Measurements from ENCODE around the gene SMC3.

Gene SMC3

DNA sequence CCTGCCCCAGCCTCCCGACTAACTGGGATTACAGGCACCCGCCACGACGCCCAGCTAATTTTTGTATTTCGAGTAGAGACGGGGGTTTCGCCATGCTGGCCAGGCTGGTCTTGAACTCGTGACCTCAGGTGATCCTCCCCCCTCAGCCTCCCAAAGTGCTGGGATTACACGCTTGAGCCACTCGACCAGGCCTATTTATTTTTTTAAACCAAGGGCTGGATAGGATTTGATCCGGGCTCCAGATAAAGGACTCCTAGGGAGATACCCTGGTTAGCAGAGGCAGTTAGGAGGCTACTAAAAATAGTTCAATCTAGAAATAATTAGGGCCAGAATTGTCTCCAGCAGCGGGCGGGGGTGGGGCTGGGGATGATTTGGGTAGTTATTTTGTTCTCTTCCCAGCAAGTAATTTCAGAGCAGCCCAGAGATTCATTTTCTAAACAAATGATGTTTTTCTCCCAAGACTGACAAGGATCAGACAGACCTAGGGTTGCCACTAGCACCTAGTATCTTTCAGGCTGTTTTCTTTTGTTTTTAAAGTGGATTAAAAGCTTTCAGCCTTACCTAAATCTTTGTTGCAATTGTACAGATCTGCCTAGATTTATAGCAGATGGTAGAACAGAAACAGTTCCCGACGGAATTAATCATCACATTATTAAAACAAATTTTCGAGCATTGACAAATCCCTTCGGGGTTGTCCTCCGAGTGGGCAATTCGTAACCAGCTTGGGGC lies 859 bp upstream of the SMC3 start:
- peak; percentile 8 for ATAC-seq
- TF ChIP-seq, protein P1, sequence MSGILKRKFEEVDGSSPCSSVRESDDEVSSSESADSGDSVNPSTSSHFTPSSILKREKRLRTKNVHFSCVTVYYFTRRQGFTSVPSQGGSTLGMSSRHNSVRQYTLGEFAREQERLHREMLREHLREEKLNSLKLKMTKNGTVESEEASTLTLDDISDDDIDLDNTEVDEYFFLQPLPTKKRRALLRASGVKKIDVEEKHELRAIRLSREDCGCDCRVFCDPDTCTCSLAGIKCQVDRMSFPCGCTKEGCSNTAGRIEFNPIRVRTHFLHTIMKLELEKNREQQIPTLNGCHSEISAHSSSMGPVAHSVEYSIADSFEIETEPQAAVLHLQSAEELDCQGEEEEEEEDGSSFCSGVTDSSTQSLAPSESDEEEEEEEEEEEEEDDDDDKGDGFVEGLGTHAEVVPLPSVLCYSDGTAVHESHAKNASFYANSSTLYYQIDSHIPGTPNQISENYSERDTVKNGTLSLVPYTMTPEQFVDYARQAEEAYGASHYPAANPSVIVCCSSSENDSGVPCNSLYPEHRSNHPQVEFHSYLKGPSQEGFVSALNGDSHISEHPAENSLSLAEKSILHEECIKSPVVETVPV (CRISPR knock-in tag; IDR thresholded peaks at IDR 0.05), result no peak
- TF ChIP-seq ZNF565 (CRISPR knock-in tag; conservative IDR thresholded peaks at IDR 0.05; ENCODE audit: low read depth) (0 out of 2 replicates have a peak, but pooled peaks have one; percentile 13), ZNF8 (CRISPR knock-in tag; IDR thresholded peaks at IDR 0.05) (peak; percentile 16; the same call in 1 of the 2 replicates)

DNA sequence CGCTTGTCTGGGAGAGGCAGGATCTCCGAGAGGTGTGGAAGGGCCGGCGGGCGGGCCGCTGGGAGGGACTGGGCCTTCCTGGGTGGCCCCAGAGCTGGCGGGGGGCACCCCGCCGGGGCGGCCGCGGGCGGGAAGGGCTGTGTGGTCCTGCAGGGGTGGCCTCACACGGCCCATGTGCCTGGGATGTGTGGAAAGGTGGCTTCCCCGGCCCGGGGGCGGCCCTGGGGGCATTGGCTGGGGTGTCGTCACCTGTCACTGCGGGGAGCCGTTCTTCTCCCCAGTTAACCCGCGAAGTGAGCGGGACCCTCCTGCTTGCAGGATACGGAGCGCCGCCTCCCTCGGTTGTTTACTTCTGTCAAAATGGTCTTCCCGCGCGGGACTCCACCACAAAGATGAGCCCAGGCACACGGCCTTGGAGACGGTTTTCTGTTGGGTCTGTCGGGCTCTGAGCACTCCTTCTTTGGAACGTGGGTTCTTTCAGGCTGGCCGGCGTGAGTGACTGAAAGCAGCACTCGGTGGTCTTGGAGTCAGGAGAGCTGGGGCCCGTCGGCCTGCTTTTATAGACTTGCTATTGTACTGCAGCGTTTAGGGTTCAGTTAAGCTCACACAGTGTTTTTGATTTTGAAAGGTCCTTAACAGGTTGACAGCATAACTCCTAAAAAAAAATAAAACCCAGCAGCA lies 700 bp downstream of the SMC3 start:
- TF ChIP-seq OSR1 (CRISPR knock-in tag; IDR thresholded peaks at IDR 0.05), result no peak
- no peak for TF ChIP-seq TCF4 (CRISPR knock-in tag; IDR thresholded peaks at IDR 0.05; ENCODE audit: borderline replicate concordance)
- TF ChIP-seq, protein P2, sequence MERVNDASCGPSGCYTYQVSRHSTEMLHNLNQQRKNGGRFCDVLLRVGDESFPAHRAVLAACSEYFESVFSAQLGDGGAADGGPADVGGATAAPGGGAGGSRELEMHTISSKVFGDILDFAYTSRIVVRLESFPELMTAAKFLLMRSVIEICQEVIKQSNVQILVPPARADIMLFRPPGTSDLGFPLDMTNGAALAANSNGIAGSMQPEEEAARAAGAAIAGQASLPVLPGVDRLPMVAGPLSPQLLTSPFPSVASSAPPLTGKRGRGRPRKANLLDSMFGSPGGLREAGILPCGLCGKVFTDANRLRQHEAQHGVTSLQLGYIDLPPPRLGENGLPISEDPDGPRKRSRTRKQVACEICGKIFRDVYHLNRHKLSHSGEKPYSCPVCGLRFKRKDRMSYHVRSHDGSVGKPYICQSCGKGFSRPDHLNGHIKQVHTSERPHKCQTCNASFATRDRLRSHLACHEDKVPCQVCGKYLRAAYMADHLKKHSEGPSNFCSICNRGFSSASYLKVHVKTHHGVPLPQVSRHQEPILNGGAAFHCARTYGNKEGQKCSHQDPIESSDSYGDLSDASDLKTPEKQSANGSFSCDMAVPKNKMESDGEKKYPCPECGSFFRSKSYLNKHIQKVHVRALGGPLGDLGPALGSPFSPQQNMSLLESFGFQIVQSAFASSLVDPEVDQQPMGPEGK (CRISPR knock-in tag; IDR thresholded peaks at IDR 0.05; ENCODE audit: borderline replicate concordance), result no peak
- TF ChIP-seq, protein P3, sequence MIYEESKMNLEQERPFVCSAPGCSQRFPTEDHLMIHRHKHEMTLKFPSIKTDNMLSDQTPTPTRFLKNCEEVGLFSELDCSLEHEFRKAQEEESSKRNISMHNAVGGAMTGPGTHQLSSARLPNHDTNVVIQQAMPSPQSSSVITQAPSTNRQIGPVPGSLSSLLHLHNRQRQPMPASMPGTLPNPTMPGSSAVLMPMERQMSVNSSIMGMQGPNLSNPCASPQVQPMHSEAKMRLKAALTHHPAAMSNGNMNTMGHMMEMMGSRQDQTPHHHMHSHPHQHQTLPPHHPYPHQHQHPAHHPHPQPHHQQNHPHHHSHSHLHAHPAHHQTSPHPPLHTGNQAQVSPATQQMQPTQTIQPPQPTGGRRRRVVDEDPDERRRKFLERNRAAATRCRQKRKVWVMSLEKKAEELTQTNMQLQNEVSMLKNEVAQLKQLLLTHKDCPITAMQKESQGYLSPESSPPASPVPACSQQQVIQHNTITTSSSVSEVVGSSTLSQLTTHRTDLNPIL (CRISPR knock-in tag; IDR thresholded peaks at IDR 0.05; ENCODE audit: low read depth), result no peak
- no peak for TF ChIP-seq GLIS3 (CRISPR knock-in tag; IDR thresholded peaks at IDR 0.05)
- no peak for TF ChIP-seq ZNF8 (CRISPR knock-in tag; IDR thresholded peaks at IDR 0.05)
- no peak for TF ChIP-seq SNAI2 (CRISPR knock-in tag; IDR thresholded peaks at IDR 0.05)
- TF ChIP-seq ZNF565 (CRISPR knock-in tag; conservative IDR thresholded peaks at IDR 0.05; ENCODE audit: low read depth), result no peak
- no peak for TF ChIP-seq ZC3H10 (CRISPR knock-in tag; IDR thresholded peaks at IDR 0.05)
- no peak for TF ChIP-seq ZFP3 (CRISPR knock-in tag; IDR thresholded peaks at IDR 0.05)
- TF ChIP-seq, protein P4, sequence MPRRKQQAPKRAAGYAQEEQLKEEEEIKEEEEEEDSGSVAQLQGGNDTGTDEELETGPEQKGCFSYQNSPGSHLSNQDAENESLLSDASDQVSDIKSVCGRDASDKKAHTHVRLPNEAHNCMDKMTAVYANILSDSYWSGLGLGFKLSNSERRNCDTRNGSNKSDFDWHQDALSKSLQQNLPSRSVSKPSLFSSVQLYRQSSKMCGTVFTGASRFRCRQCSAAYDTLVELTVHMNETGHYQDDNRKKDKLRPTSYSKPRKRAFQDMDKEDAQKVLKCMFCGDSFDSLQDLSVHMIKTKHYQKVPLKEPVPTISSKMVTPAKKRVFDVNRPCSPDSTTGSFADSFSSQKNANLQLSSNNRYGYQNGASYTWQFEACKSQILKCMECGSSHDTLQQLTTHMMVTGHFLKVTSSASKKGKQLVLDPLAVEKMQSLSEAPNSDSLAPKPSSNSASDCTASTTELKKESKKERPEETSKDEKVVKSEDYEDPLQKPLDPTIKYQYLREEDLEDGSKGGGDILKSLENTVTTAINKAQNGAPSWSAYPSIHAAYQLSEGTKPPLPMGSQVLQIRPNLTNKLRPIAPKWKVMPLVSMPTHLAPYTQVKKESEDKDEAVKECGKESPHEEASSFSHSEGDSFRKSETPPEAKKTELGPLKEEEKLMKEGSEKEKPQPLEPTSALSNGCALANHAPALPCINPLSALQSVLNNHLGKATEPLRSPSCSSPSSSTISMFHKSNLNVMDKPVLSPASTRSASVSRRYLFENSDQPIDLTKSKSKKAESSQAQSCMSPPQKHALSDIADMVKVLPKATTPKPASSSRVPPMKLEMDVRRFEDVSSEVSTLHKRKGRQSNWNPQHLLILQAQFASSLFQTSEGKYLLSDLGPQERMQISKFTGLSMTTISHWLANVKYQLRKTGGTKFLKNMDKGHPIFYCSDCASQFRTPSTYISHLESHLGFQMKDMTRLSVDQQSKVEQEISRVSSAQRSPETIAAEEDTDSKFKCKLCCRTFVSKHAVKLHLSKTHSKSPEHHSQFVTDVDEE (CRISPR knock-in tag; IDR thresholded peaks at IDR 0.05), result no peak
- TF ChIP-seq ZNF70 (CRISPR knock-in tag; IDR thresholded peaks at IDR 0.05), result no peak
- no peak for TF ChIP-seq ZFP30 (CRISPR knock-in tag; IDR thresholded peaks at IDR 0.05)
- no peak for TF ChIP-seq TOX (CRISPR knock-in tag; IDR thresholded peaks at IDR 0.05; ENCODE audit: borderline replicate concordance)
- TF ChIP-seq PPARA (CRISPR knock-in tag; IDR thresholded peaks at IDR 0.05; ENCODE audit: borderline replicate concordance), result no peak
- no peak for TF ChIP-seq ISL1 (CRISPR knock-in tag; IDR thresholded peaks at IDR 0.05)
- ATAC-seq, result peak; percentile 38

DNA sequence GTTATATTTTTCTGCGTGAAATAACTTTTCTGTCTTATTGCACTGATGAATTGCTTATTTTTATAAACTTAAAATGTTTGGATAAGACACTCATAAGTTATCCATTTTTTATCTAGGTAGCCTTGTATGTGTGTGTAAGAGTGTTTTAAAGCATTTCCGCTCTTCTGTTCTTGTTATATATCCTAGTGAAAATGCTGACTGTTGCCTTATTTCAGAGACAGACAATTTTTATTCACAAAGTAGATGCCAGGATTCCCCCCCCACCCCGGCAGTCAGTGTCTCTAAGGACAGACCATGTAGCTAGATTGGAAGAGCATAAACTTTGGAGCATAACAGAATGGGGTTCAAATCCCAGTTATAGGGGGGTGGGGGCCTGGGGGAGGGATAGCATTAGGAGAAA lies 1.6 kb downstream of the SMC3 start:
- no peak for ATAC-seq
- TF ChIP-seq CSDC2 (CRISPR knock-in tag; IDR thresholded peaks at IDR 0.05) (no peak), ISL1 (CRISPR knock-in tag; IDR thresholded peaks at IDR 0.05) (no peak), RARB (CRISPR knock-in tag; IDR thresholded peaks at IDR 0.05) (no peak), ZFP3 (CRISPR knock-in tag; IDR thresholded peaks at IDR 0.05) (no peak), PPARA (CRISPR knock-in tag; IDR thresholded peaks at IDR 0.05; ENCODE audit: borderline replicate concordance) (no peak), ZFP30 (CRISPR knock-in tag; IDR thresholded peaks at IDR 0.05) (no peak), ZNF70 (CRISPR knock-in tag; IDR thresholded peaks at IDR 0.05) (no peak)
- TF ChIP-seq, protein P5, sequence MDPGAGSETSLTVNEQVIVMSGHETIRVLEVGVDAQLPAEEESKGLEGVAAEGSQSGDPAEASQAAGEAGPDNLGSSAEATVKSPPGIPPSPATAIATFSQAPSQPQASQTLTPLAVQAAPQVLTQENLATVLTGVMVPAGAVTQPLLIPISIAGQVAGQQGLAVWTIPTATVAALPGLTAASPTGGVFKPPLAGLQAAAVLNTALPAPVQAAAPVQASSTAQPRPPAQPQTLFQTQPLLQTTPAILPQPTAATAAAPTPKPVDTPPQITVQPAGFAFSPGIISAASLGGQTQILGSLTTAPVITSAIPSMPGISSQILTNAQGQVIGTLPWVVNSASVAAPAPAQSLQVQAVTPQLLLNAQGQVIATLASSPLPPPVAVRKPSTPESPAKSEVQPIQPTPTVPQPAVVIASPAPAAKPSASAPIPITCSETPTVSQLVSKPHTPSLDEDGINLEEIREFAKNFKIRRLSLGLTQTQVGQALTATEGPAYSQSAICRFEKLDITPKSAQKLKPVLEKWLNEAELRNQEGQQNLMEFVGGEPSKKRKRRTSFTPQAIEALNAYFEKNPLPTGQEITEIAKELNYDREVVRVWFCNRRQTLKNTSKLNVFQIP (CRISPR knock-in tag; IDR thresholded peaks at IDR 0.05; ENCODE audit: borderline replicate concordance, low read depth), result no peak
- TF ChIP-seq, protein P2 (CRISPR knock-in tag; IDR thresholded peaks at IDR 0.05; ENCODE audit: borderline replicate concordance), result no peak
